ENCODE results near the gene RXFP4.

DNA sequence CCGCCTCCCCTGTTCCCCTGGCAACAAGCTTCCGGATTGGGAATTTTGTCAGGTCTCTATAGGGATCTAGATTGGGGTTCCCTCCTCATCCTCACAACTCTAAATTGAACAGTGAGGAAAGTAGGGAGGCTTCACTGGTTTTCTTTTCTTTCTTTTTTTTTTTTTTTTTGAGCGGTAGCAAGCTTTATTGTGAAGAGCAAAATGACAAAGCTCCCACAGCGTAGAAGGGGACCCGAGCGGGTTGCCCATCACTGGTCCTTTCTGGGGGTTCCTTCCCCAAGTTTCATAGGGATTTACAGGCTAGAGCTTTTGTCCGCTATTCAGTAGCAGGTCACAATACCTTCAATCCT, 26.6 kb downstream of the RXFP4 start:
- TF ChIP-seq, protein P1, sequence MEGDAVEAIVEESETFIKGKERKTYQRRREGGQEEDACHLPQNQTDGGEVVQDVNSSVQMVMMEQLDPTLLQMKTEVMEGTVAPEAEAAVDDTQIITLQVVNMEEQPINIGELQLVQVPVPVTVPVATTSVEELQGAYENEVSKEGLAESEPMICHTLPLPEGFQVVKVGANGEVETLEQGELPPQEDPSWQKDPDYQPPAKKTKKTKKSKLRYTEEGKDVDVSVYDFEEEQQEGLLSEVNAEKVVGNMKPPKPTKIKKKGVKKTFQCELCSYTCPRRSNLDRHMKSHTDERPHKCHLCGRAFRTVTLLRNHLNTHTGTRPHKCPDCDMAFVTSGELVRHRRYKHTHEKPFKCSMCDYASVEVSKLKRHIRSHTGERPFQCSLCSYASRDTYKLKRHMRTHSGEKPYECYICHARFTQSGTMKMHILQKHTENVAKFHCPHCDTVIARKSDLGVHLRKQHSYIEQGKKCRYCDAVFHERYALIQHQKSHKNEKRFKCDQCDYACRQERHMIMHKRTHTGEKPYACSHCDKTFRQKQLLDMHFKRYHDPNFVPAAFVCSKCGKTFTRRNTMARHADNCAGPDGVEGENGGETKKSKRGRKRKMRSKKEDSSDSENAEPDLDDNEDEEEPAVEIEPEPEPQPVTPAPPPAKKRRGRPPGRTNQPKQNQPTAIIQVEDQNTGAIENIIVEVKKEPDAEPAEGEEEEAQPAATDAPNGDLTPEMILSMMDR (IDR thresholded peaks at IDR 0.05) = no peak
- no peak for TF ChIP-seq POLR2A (IDR thresholded peaks at IDR 0.05)
- no peak for TF ChIP-seq POLR2AphosphoS5 (IDR thresholded peaks at IDR 0.05)
- no peak for TF ChIP-seq EP300 (IDR thresholded peaks at IDR 0.05)

All from upper lobe of left lung (tissue), 4 donors.